Caco-2 (cell line): Measurements from ENCODE around the gene CHGA. TPM values are rescaled to one million over a fixed set of nuclear protein-coding genes. Genes with fewer than 3 reads are reported as not detected.

ENCODE experiments used
- BruUV-seq: library from RNA; stranded (reverse); fragments of 400-500 nt; replicated peaks from 2 replicates; lab custom pipeline; 2021; lab: Mats Ljungman, UMichigan
- CTCF ChIA-PET: fragments of 300-600 bp; sonication (Branson Sonifier 250); formaldehyde crosslinking; loops from one replicate; lab custom pipeline; 2022; ENCODE audit warnings: antibody characterized with exemption; lab: Charles Lee
- POLR2A ChIA-PET: fragments of 300-600 bp; sonication (Branson Sonifier 250); formaldehyde crosslinking; loops from one replicate; lab custom pipeline; 2022; ENCODE audit warnings: antibody characterized with exemption; lab: Charles Lee
- DNase-seq, 2 experiments: peaks; one replicate each; pipeline versions ENCODE4 v3.0.0 to v3.0.0-alpha.2; 2020 to 2022
- H3K27me3 ChIP-seq: replicated peaks from 2 replicates; pipeline ENCODE4 v1.6.0; 2011; ENCODE audit warnings: low read length; ENCODE audit not compliant: control insufficient read depth, insufficient read depth
- H3K36me3 ChIP-seq: 2 replicates; pipeline ENCODE4 v1.5.1; 2011; ENCODE audit warnings: low read length; ENCODE audit not compliant: control insufficient read depth, insufficient read depth
- H3K4me1 ChIP-seq: fragments of 250-450 bp; sonication (Bioruptor Pico); 2 replicates; pipeline ENCODE4 v1.5.1; 2020; ENCODE audit warnings: mild to moderate bottlenecking
- H3K4me3 ChIP-seq: 2 replicates; pipeline ENCODE4 v1.5.1; 2011; ENCODE audit warnings: low read depth, mild to moderate bottlenecking, control low read depth, low read length
- H3K9me3 ChIP-seq: fragments of 250-450 bp; sonication (Bioruptor Pico); 2 replicates; pipeline ENCODE4 v1.5.1; 2020; ENCODE audit warnings: mild to moderate bottlenecking, moderate library complexity
- H3K27ac Mint-ChIP-seq: one replicate; pipeline ENCODE4 v1.8.0; 2022; ENCODE audit warnings: mixed read lengths; ENCODE audit not compliant: unreplicated experiment
- H3K27me3 Mint-ChIP-seq: one replicate; pipeline ENCODE4 v1.8.0; 2022; ENCODE audit warnings: mixed read lengths; ENCODE audit not compliant: insufficient read depth, unreplicated experiment
- H3K36me3 Mint-ChIP-seq: one replicate; pipeline ENCODE4 v1.8.0; 2022; ENCODE audit warnings: mild to moderate bottlenecking, mixed read lengths; ENCODE audit not compliant: insufficient read depth, unreplicated experiment
- H3K4me1 Mint-ChIP-seq: one replicate; pipeline ENCODE4 v1.8.0; 2022; ENCODE audit warnings: low read depth, mixed read lengths; ENCODE audit not compliant: unreplicated experiment
- H3K4me3 Mint-ChIP-seq: one replicate; pipeline ENCODE4 v1.8.0; 2022; ENCODE audit warnings: mild to moderate bottlenecking, moderate library complexity, mixed read lengths; ENCODE audit not compliant: unreplicated experiment
- H3K9me3 Mint-ChIP-seq: one replicate; pipeline ENCODE4 v1.8.0; 2022; ENCODE audit warnings: mixed read lengths; ENCODE audit not compliant: unreplicated experiment
- intact Hi-C: fragments of 100-400 bp; cut with micrococcal nuclease; formaldehyde crosslinking; loops from one replicate; pipeline ENCODE4 v1.10.0; 2022; ENCODE audit not compliant: unreplicated experiment
- total RNA-seq: library from RNA; stranded (reverse); gene quantifications from 2 replicates; pipeline ENCODE4 v1.2.3, GENCODE V29; 2022
- TF ChIP-seq, protein P1 (sequence below), 2 experiments: fragments of 200-600 bp in 1 of 2; IDR thresholded peaks; 1 replicate in 1 of 2; 2 replicates in 1 of 2; pipeline versions ENCODE4 v1.5.1 to v1.8.0; 2011 to 2022; ENCODE audit warnings: antibody characterized with exemption in 1 of 2, control low read depth in 1 of 2, inconsistent platforms in 1 of 2, low read depth in 1 of 2, low read length in 1 of 2, mild to moderate bottlenecking in 1 of 2, moderate library complexity in 1 of 2; ENCODE audit not compliant: insufficient read depth in 1 of 2, severe bottlenecking in 1 of 2, unreplicated experiment in 1 of 2

CHGA gene
- total RNA-seq, 1 experiment from 2014 or later = not detected

GRCh38 chr14:92949496-92950192 lies 26.7 kb downstream of the CHGA start:
- H3K4me1 Mint-ChIP-seq = no peaks in the 10 kb centered on the region
- Histone ChIP-seq H3K9me3 (no peaks in the 10 kb centered on the region), H3K36me3 (0 out of 2 replicates have a peak, but pooled peaks cover 2% of the 10 kb centered on the region), H3K27me3 (no peaks in the 10 kb centered on the region), H3K4me1 (no peaks in the 10 kb centered on the region), H3K4me3 (no peak overlapping the region)
- H3K36me3 Mint-ChIP-seq = peaks cover 22% of the 10 kb centered on the region
- intact Hi-C loops = loop anchor here (5.0 kb wide), 1 partner anchor 143 kb away; no protein-coding TSS in a partner anchor
- no peak overlapping the region for H3K27ac Mint-ChIP-seq
- no peak overlapping the region for H3K4me3 Mint-ChIP-seq
- no peaks in the 10 kb centered on the region for H3K9me3 Mint-ChIP-seq
- H3K27me3 Mint-ChIP-seq = no peaks in the 10 kb centered on the region
- DNase-seq = no peak
- ChIA-PET POLR2A (no interaction called here), CTCF (no interaction called here)
- TF ChIP-seq, protein P1, sequence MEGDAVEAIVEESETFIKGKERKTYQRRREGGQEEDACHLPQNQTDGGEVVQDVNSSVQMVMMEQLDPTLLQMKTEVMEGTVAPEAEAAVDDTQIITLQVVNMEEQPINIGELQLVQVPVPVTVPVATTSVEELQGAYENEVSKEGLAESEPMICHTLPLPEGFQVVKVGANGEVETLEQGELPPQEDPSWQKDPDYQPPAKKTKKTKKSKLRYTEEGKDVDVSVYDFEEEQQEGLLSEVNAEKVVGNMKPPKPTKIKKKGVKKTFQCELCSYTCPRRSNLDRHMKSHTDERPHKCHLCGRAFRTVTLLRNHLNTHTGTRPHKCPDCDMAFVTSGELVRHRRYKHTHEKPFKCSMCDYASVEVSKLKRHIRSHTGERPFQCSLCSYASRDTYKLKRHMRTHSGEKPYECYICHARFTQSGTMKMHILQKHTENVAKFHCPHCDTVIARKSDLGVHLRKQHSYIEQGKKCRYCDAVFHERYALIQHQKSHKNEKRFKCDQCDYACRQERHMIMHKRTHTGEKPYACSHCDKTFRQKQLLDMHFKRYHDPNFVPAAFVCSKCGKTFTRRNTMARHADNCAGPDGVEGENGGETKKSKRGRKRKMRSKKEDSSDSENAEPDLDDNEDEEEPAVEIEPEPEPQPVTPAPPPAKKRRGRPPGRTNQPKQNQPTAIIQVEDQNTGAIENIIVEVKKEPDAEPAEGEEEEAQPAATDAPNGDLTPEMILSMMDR (IDR thresholded peaks at IDR 0.05; ENCODE audit: insufficient read depth in 1 of 2, low read depth in 1 of 2, low read length in 1 of 2, severe bottlenecking in 1 of 2, unreplicated experiment in 1 of 2) = no peak
- no TSS peak for BruUV-seq

DNA sequence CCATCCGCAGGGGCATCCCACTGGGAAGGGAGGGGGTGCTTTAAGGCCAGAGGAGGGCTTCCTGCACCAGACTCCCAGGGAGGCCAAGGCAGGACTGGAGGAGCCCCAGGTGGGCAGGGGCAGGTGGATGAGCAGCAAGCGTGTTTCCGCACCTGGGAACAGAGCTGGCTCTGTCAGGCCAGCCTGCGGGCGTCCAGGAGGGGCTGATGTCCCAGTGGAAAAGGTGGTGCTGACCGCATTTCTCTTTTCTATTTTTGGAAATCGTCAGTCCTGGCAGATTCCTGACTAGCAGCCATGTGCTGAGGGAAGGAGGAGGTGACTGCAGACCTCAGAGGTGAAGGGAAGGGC lies 27.2 kb downstream of the CHGA start:
- H3K27ac Mint-ChIP-seq = no peak overlapping the region
- Histone ChIP-seq H3K36me3 (0 out of 2 replicates have a peak, but pooled peaks cover 2% of the 10 kb centered on the region), H3K27me3 (no peaks in the 10 kb centered on the region), H3K4me3 (no peak overlapping the region), H3K9me3 (no peaks in the 10 kb centered on the region), H3K4me1 (no peaks in the 10 kb centered on the region)
- TF ChIP-seq, protein P1 (IDR thresholded peaks at IDR 0.05; ENCODE audit: insufficient read depth in 1 of 2, low read depth in 1 of 2, low read length in 1 of 2, severe bottlenecking in 1 of 2, unreplicated experiment in 1 of 2) = no peak
- peaks cover 22% of the 10 kb centered on the region for H3K36me3 Mint-ChIP-seq
- ChIA-PET CTCF (no interaction called here), POLR2A (no interaction called here)
- BruUV-seq = no TSS peak
- no peak overlapping the region for H3K4me3 Mint-ChIP-seq
- no peaks in the 10 kb centered on the region for H3K9me3 Mint-ChIP-seq
- intact Hi-C loops = loop anchor here (5.0 kb wide), 1 partner anchor 142 kb away; no protein-coding TSS in a partner anchor
- DNase-seq = no peak
- H3K4me1 Mint-ChIP-seq = no peaks in the 10 kb centered on the region
- no peaks in the 10 kb centered on the region for H3K27me3 Mint-ChIP-seq

DNA sequence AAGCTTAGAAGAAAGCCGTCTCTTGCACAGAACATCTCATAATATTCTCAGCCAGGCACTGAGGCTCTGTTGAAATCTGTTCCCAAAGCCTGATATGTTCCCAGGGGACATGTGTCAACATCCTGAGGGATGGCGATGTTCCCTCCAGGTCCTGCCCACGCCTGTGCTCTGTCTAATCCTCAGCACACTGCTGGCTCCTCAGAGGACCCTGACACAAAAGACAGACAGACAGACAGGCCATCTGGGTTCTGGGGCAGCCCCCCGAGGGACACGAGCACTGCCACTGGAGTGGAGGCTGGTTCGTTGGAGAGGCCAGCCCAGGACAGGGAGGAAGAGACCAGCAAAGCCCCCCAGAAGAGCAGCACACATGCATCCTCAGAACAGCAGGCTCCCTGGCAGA lies 27.8 kb downstream of the CHGA start:
- no peak overlapping the region for H3K4me3 Mint-ChIP-seq
- intact Hi-C loops = loop anchor here (5.0 kb wide), 1 partner anchor 142 kb away; no protein-coding TSS in a partner anchor
- H3K27me3 Mint-ChIP-seq = no peaks in the 10 kb centered on the region
- peaks cover 22% of the 10 kb centered on the region for H3K36me3 Mint-ChIP-seq
- TF ChIP-seq, protein P1 (IDR thresholded peaks at IDR 0.05; ENCODE audit: insufficient read depth in 1 of 2, low read depth in 1 of 2, low read length in 1 of 2, severe bottlenecking in 1 of 2, unreplicated experiment in 1 of 2) = no peak
- no peak for DNase-seq
- Histone ChIP-seq H3K9me3 (no peaks in the 10 kb centered on the region), H3K4me1 (no peaks in the 10 kb centered on the region), H3K27me3 (no peaks in the 10 kb centered on the region), H3K36me3 (0 out of 2 replicates have a peak, but pooled peaks cover 2% of the 10 kb centered on the region), H3K4me3 (no peak overlapping the region)
- CTCF ChIA-PET = no interaction called here
- H3K27ac Mint-ChIP-seq = no peak overlapping the region
- H3K9me3 Mint-ChIP-seq = no peaks in the 10 kb centered on the region
- POLR2A ChIA-PET = no interaction called here
- H3K4me1 Mint-ChIP-seq = no peaks in the 10 kb centered on the region
- BruUV-seq = no TSS peak
